NCI-H82 treated with DMSO at 0.1 percent for 48 hours (cell line): ENCODE measurements around the gene RBP2.

ENCODE experiments used
- DNase-seq: peaks from one replicate; lab custom pipeline; 2025; ENCODE audit not compliant: unreplicated experiment; lab: John Stamatoyannopoulos, UW

Gene RBP2

GRCh38 chr3:139482206-139482605 is 5.9 kb upstream of the RBP2 start:
- no peak for DNase-seq

- no peak for DNase-seq
Observed at GRCh38 chr3:139481116-139481515, 4.8 kb upstream of the RBP2 start.

GRCh38 chr3:139480585-139480984 is 4.3 kb upstream of the RBP2 start:
- DNase-seq, result no peak

- DNase-seq, result no peak
Observed at GRCh38 chr3:139477710-139478640, 1.7 kb upstream of the RBP2 start.

- no peak for DNase-seq
Observed at GRCh38 chr3:139473155-139473771, 3.1 kb downstream of the RBP2 start.

GRCh38 chr3:139472380-139473010 is 3.8 kb downstream of the RBP2 start:
- DNase-seq, result no peak

GRCh38 chr3:139470199-139470598 is 6.1 kb downstream of the RBP2 start:
- DNase-seq, result no peak

GRCh38 chr3:139468399-139468798 is 7.9 kb downstream of the RBP2 start:
- DNase-seq, result no peak

- DNase-seq, result no peak
Observed at GRCh38 chr3:139466360-139466759, 10.0 kb downstream of the RBP2 start.

- DNase-seq, result no peak
Observed at GRCh38 chr3:139465636-139466035, 10.7 kb downstream of the RBP2 start.

GRCh38 chr3:139463466-139463865 is 12.8 kb downstream of the RBP2 start:
- no peak for DNase-seq

GRCh38 chr3:139460529-139460928 is 15.8 kb downstream of the RBP2 start:
- DNase-seq, result no peak

- DNase-seq, result no peak
Observed at GRCh38 chr3:139460076-139460475, 16.2 kb downstream of the RBP2 start.

- DNase-seq, result no peak
Observed at GRCh38 chr3:139458348-139458747, 18.0 kb downstream of the RBP2 start.

- DNase-seq, result no peak
Observed at GRCh38 chr3:139457066-139457465, 19.2 kb downstream of the RBP2 start.

- no peak for DNase-seq
Observed at GRCh38 chr3:139456386-139456785, 19.9 kb downstream of the RBP2 start.

GRCh38 chr3:139455855-139456254 is 20.5 kb downstream of the RBP2 start:
- no peak for DNase-seq

GRCh38 chr3:139455206-139455605 is 21.1 kb downstream of the RBP2 start:
- DNase-seq, result no peak

- no peak for DNase-seq
Observed at GRCh38 chr3:139454346-139454745, 22.0 kb downstream of the RBP2 start.

- DNase-seq, result no peak
Observed at GRCh38 chr3:139450159-139450558, 26.2 kb downstream of the RBP2 start.

GRCh38 chr3:139449566-139449965 is 26.8 kb downstream of the RBP2 start:
- no peak for DNase-seq

GRCh38 chr3:139448104-139448503 is 28.2 kb downstream of the RBP2 start:
- DNase-seq, result no peak
